Measurements from ENCODE around the gene ARRDC4.

GRCh38 chr15:97979140-97979520 is 18.6 kb downstream of the ARRDC4 start:
- TF ChIP-seq POLR2A (IDR thresholded peaks at IDR 0.05), result no peak
- TF ChIP-seq CTCF (IDR thresholded peaks at IDR 0.05), result no peak

Data from uterus (tissue), 2 donors.